GM18868 (cell line): Measurements from ENCODE around the gene DNAL4.
"Not testable (repeated sequence)": the region's sequence is repeated elsewhere in the genome, so short reads cannot be mapped to it uniquely, and the experiment has no call there.

Experiments
- ATAC-seq: cut with Tn5 transposase; IDR thresholded peaks from one replicate; pipeline ENCODE4 v1.9.1; 2021; ENCODE audit warnings: mild to moderate bottlenecking, moderate library complexity; ENCODE audit not compliant: unreplicated experiment

DNAL4 gene

GRCh38 chr22:38827510-38827909 lies 33.6 kb upstream of the DNAL4 start:
- no peak for ATAC-seq

GRCh38 chr22:38826801-38827200 lies 32.9 kb upstream of the DNAL4 start:
- no peak for ATAC-seq

GRCh38 chr22:38826386-38826785 lies 32.4 kb upstream of the DNAL4 start:
- no peak for ATAC-seq

GRCh38 chr22:38824585-38824984 lies 30.6 kb upstream of the DNAL4 start:
- no peak for ATAC-seq

- no peak for ATAC-seq
Observed at GRCh38 chr22:38823637-38824036, 29.7 kb upstream of the DNAL4 start.

- ATAC-seq = no peak
Observed at GRCh38 chr22:38823076-38823475, 29.1 kb upstream of the DNAL4 start.

- ATAC-seq = no peak
Observed at GRCh38 chr22:38820020-38820419, 26.1 kb upstream of the DNAL4 start.

GRCh38 chr22:38819387-38819940 lies 25.5 kb upstream of the DNAL4 start:
- no peak for ATAC-seq

- no peak for ATAC-seq
Observed at GRCh38 chr22:38817196-38817595, 23.3 kb upstream of the DNAL4 start.

GRCh38 chr22:38815842-38816241 lies 21.9 kb upstream of the DNAL4 start:
- ATAC-seq = no peak

GRCh38 chr22:38811241-38811640 lies 17.3 kb upstream of the DNAL4 start:
- ATAC-seq = no peak

- not testable (repeated sequence) for ATAC-seq
Observed at GRCh38 chr22:38805041-38805593, 11.2 kb upstream of the DNAL4 start.

GRCh38 chr22:38802671-38803121 lies 8.8 kb upstream of the DNAL4 start:
- ATAC-seq = no peak

- ATAC-seq = no peak
Observed at GRCh38 chr22:38799265-38800002, 5.5 kb upstream of the DNAL4 start.

GRCh38 chr22:38798496-38798895 lies 4.6 kb upstream of the DNAL4 start:
- no peak for ATAC-seq

GRCh38 chr22:38796262-38796957 lies 2.5 kb upstream of the DNAL4 start:
- no peak for ATAC-seq

GRCh38 chr22:38795569-38795968 lies 1.6 kb upstream of the DNAL4 start:
- no peak for ATAC-seq

GRCh38 chr22:38793317-38793716 lies 626 bp downstream of the DNAL4 start:
- no peak for ATAC-seq

GRCh38 chr22:38792833-38793232 lies 1.1 kb downstream of the DNAL4 start:
- no peak for ATAC-seq

GRCh38 chr22:38789606-38790005 lies 4.3 kb downstream of the DNAL4 start:
- no peak for ATAC-seq

GRCh38 chr22:38788846-38789245 lies 5.1 kb downstream of the DNAL4 start:
- ATAC-seq = no peak
